Osteoblast (primary cell): ENCODE data around the gene P4HTM. TPM values are rescaled to one million over a fixed set of nuclear protein-coding genes. Genes with fewer than 3 reads are reported as not detected.

ENCODE experiments used
- DNase-seq: peaks from one replicate; pipeline ENCODE4 v3.0.0; 2011; ENCODE audit warnings: low spot score, mixed read lengths; ENCODE audit not compliant: insufficient read length; ENCODE audit errors: missing footprints
- H2AFZ ChIP-seq: 2 replicates; pipeline ENCODE4 v1.6.0; 2011; ENCODE audit warnings: mild to moderate bottlenecking, low read length
- H3K27ac ChIP-seq: 2 replicates; pipeline ENCODE4 v1.5.1; 2011; ENCODE audit warnings: mild to moderate bottlenecking, low read depth, low read length, moderate library complexity
- H3K27me3 ChIP-seq: 2 replicates; pipeline ENCODE4 v1.6.0; 2012; ENCODE audit warnings: mild to moderate bottlenecking, control low read depth, inconsistent platforms, low read length, moderate library complexity; ENCODE audit not compliant: insufficient read depth
- H3K36me3 ChIP-seq: 2 replicates; pipeline ENCODE4 v1.5.1; 2011; ENCODE audit warnings: mild to moderate bottlenecking, low read length, control low read depth, moderate library complexity; ENCODE audit not compliant: insufficient read depth
- H3K4me1 ChIP-seq: 2 replicates; pipeline ENCODE4 v1.5.1; 2011; ENCODE audit warnings: mild to moderate bottlenecking, low read length, control low read depth, moderate library complexity; ENCODE audit not compliant: insufficient read depth
- H3K4me2 ChIP-seq: 2 replicates; pipeline ENCODE4 v1.6.0; 2011; ENCODE audit warnings: mild to moderate bottlenecking, low read length; ENCODE audit not compliant: insufficient read depth
- H3K4me3 ChIP-seq: fragments of 200-600 bp; sonication (generic); 3 replicates; pipeline ENCODE4 v1.5.1; 2012; ENCODE audit warnings: mild to moderate bottlenecking, low read length, inconsistent platforms; ENCODE audit not compliant: insufficient read depth
- H3K79me2 ChIP-seq: 2 replicates; pipeline ENCODE4 v1.6.0; 2012; ENCODE audit warnings: mild to moderate bottlenecking, low read length, control low read depth, inconsistent platforms; ENCODE audit not compliant: insufficient read depth
- H3K9me3 ChIP-seq: 2 replicates; pipeline ENCODE4 v1.5.1; 2011; ENCODE audit warnings: low read depth, low read length, control low read depth
- H4K20me1 ChIP-seq: 2 replicates; pipeline ENCODE4 v1.6.0; 2012; ENCODE audit warnings: mild to moderate bottlenecking, low read length, control low read depth; ENCODE audit not compliant: insufficient read depth
- CTCF ChIP-seq: IDR thresholded peaks from 2 replicates; pipeline ENCODE4 v1.5.1; 2011; ENCODE audit warnings: mild to moderate bottlenecking, low read depth, low read length, moderate library complexity; ENCODE audit errors: extremely low read depth
- total RNA-seq: library from RNA; depleted of rRNA; stranded (reverse); fragments of >200 nt; gene quantifications from 2 replicates; pipeline ENCODE4 v1.2.3, GENCODE V29; 2012

The P4HTM gene
- total RNA-seq, 1 donor, result 31.8 TPM

GRCh38 chr3:49009396-49009795 is 19.4 kb downstream of the P4HTM start:
- peaks cover 16% of the 10 kb centered on the region for H3K4me1 ChIP-seq
- H3K27me3 ChIP-seq, result no peaks in the 10 kb centered on the region
- H2AFZ ChIP-seq, result no peak overlapping the region
- no peak overlapping the region for H3K4me2 ChIP-seq
- H3K4me3 ChIP-seq, result no peak overlapping the region
- peaks cover 74% of the 10 kb centered on the region for H3K79me2 ChIP-seq
- DNase-seq, result peak; percentile 36
- no peaks in the 10 kb centered on the region for H3K9me3 ChIP-seq
- TF ChIP-seq CTCF, result no peak
- peaks cover 45% of the 10 kb centered on the region for H4K20me1 ChIP-seq
- H3K27ac ChIP-seq, result no peak overlapping the region
- peaks cover 17% of the 10 kb centered on the region for H3K36me3 ChIP-seq

GRCh38 chr3:49012441-49013017 is 22.5 kb downstream of the P4HTM start:
- Histone ChIP-seq H3K27me3 (no peaks in the 10 kb centered on the region), H2AFZ (no peak overlapping the region), H3K36me3 (peaks cover 38% of the 10 kb centered on the region), H3K27ac (no peak overlapping the region), H3K9me3 (no peaks in the 10 kb centered on the region), H3K4me1 (peaks cover 8% of the 10 kb centered on the region), H3K4me3 (no peak overlapping the region), H3K79me2 (peaks cover 73% of the 10 kb centered on the region), H3K4me2 (no peak overlapping the region), H4K20me1 (peaks cover 57% of the 10 kb centered on the region)
- TF ChIP-seq CTCF, result no peak
- DNase-seq, result peak; percentile 23

- DNase-seq, result peak; percentile 50
- Histone ChIP-seq H3K4me1 (peaks cover 7% of the 10 kb centered on the region), H3K27ac (no peak overlapping the region), H3K36me3 (peaks cover 38% of the 10 kb centered on the region), H3K4me2 (no peak overlapping the region), H4K20me1 (peaks cover 52% of the 10 kb centered on the region), H3K9me3 (no peaks in the 10 kb centered on the region), H3K79me2 (peaks cover 71% of the 10 kb centered on the region), H2AFZ (no peak overlapping the region), H3K27me3 (no peaks in the 10 kb centered on the region), H3K4me3 (no peak overlapping the region)
- TF ChIP-seq CTCF, result no peak
Measured at GRCh38 chr3:49013113-49013737, 23.2 kb downstream of the P4HTM start.

GRCh38 chr3:49013738-49014660 is 24.0 kb downstream of the P4HTM start:
- Histone ChIP-seq H3K4me1 (peaks cover 12% of the 10 kb centered on the region), H3K4me3 (no peak overlapping the region), H4K20me1 (peaks cover 47% of the 10 kb centered on the region), H3K36me3 (peaks cover 38% of the 10 kb centered on the region), H3K79me2 (peaks cover 68% of the 10 kb centered on the region), H3K9me3 (no peaks in the 10 kb centered on the region), H2AFZ (no peak overlapping the region), H3K27ac (no peak overlapping the region), H3K4me2 (no peak overlapping the region), H3K27me3 (no peaks in the 10 kb centered on the region)
- peak; percentile 71 for TF ChIP-seq CTCF
- DNase-seq, result peak; percentile 89
